Ishikawa (cell line): ENCODE results near the gene MGAT1.

Experiments used
- CEBPB ChIP-seq: IDR thresholded peaks from 2 replicates; pipeline ENCODE4 v1.6.1; 2012
- CREB1 ChIP-seq: IDR thresholded peaks from 2 replicates; pipeline ENCODE4 v1.6.1; 2012; ENCODE audit warnings: low read depth
- EGR1 ChIP-seq: IDR thresholded peaks from 2 replicates; pipeline ENCODE4 v1.6.1; 2012
- EP300 ChIP-seq: IDR thresholded peaks from 2 replicates; pipeline ENCODE4 v1.6.1; 2012; ENCODE audit warnings: borderline replicate concordance
- FOXM1 ChIP-seq: IDR thresholded peaks from 2 replicates; pipeline ENCODE4 v1.6.1; 2012; ENCODE audit warnings: low read depth, borderline replicate concordance
- NFIC ChIP-seq: IDR thresholded peaks from 2 replicates; pipeline ENCODE4 v1.6.1; 2012
- RAD21 ChIP-seq: IDR thresholded peaks from 2 replicates; pipeline ENCODE4 v1.6.1; 2012; ENCODE audit warnings: low read depth
- REST ChIP-seq: IDR thresholded peaks from 2 replicates; pipeline ENCODE4 v1.6.1; 2012; ENCODE audit warnings: low read depth, mild to moderate bottlenecking
- TAF1 ChIP-seq: IDR thresholded peaks from 2 replicates; pipeline ENCODE4 v1.6.1; 2012; ENCODE audit warnings: low read depth, mild to moderate bottlenecking
- TCF12 ChIP-seq: IDR thresholded peaks from 2 replicates; pipeline ENCODE4 v1.6.1; 2012; ENCODE audit warnings: low read depth
- TEAD4 ChIP-seq: IDR thresholded peaks from 2 replicates; pipeline ENCODE4 v1.6.1; 2012
- YY1 ChIP-seq: IDR thresholded peaks from 2 replicates; pipeline ENCODE4 v1.6.1; 2012; ENCODE audit warnings: low read depth
- ZBTB7A ChIP-seq: IDR thresholded peaks from 2 replicates; pipeline ENCODE4 v1.6.1; 2012; ENCODE audit warnings: low read depth
- TF ChIP-seq, protein P1 (sequence below): IDR thresholded peaks from 2 replicates; pipeline ENCODE4 v1.6.1; 2012
- TF ChIP-seq, protein P2 (sequence below): IDR thresholded peaks from 2 replicates; pipeline ENCODE4 v1.6.1; 2012

The MGAT1 gene

GRCh38 chr5:180799194-180799593, 3.4 kb downstream of the MGAT1 start:
- TF ChIP-seq RAD21 (peak; percentile 67), EP300 (no peak), EGR1 (0 out of 2 replicates have a peak, but pooled peaks have one; percentile 34), FOXM1 (no peak), CEBPB (no peak), REST (no peak), TAF1 (no peak), CREB1 (no peak), TEAD4 (peak; percentile 72), NFIC (no peak), ZBTB7A (no peak), YY1 (no peak), TCF12 (no peak)
- TF ChIP-seq, protein P1, sequence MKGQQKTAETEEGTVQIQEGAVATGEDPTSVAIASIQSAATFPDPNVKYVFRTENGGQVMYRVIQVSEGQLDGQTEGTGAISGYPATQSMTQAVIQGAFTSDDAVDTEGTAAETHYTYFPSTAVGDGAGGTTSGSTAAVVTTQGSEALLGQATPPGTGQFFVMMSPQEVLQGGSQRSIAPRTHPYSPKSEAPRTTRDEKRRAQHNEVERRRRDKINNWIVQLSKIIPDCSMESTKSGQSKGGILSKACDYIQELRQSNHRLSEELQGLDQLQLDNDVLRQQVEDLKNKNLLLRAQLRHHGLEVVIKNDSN, result no peak
- TF ChIP-seq, protein P2, sequence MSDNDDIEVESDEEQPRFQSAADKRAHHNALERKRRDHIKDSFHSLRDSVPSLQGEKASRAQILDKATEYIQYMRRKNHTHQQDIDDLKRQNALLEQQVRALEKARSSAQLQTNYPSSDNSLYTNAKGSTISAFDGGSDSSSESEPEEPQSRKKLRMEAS, result no peak

DNA sequence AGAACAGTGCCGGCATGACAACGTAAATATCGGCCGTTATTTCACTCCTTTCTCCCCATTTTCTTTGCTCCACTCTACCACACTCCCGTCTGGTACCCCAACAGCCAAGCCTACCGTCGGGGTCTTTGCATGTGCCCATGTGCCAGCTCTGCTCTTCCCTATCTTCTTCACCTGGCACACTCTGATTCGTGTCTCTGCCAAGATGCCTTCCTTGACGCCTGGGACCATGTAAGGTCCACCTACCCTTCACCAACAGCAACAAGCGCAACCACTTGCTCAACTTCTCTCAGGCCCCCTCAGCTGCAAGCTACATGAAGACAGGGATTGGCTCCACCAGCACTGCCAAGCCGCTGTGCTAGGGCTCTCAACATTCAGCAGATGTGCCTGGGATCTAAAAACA, 4.4 kb downstream of the MGAT1 start:
- no peak for TF ChIP-seq EGR1
- TF ChIP-seq, protein P2, result no peak
- TF ChIP-seq ZBTB7A, result no peak
- no peak for TF ChIP-seq YY1
- no peak for TF ChIP-seq FOXM1
- no peak for TF ChIP-seq RAD21
- TF ChIP-seq, protein P1, result no peak
- no peak for TF ChIP-seq CREB1
- TF ChIP-seq TEAD4, result no peak
- no peak for TF ChIP-seq NFIC
- no peak for TF ChIP-seq CEBPB
- TF ChIP-seq EP300, result no peak
- no peak for TF ChIP-seq TCF12

GRCh38 chr5:180797256-180798192, 5.1 kb downstream of the MGAT1 start:
- TF ChIP-seq TAF1, result no peak
- TF ChIP-seq FOXM1, result no peak
- TF ChIP-seq CREB1, result no peak
- no peak for TF ChIP-seq TEAD4
- TF ChIP-seq, protein P1, result no peak
- TF ChIP-seq, protein P2, result no peak
- TF ChIP-seq EP300, result no peak
- no peak for TF ChIP-seq ZBTB7A
- TF ChIP-seq YY1, result no peak
- TF ChIP-seq NFIC, result no peak

DNA sequence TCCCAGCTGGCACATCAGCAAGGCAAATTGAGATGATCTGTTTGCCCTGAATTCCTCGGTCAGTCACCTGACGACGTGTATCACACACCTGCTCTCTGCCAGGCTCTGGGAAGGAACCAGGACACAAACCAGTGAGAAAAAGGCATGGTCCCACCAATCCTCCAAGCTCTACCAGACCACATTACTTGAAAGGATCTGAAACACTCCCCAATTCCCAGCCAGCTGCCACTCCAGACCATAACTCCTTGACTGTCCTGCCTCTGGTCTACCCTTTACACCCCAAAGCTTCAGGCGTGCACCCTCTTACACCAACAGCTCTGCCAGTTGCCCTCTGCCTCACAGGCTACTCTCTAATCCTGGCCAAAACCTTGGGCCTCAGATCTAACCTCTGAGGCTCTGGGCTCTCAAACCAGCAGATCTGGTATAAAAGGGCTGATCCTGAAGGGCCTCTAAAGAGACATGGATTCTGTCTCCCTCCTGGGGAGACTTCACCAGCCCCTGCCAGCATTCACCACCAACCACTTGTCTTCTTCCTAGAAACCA, 6.8 kb downstream of the MGAT1 start:
- no peak for TF ChIP-seq EP300
- no peak for TF ChIP-seq CREB1
- no peak for TF ChIP-seq NFIC
- TF ChIP-seq REST, result no peak
- TF ChIP-seq, protein P1, result no peak
- no peak for TF ChIP-seq TAF1
- TF ChIP-seq FOXM1, result no peak
- TF ChIP-seq RAD21, result no peak
- TF ChIP-seq, protein P2, result no peak
- no peak for TF ChIP-seq YY1
- TF ChIP-seq EGR1, result no peak
- no peak for TF ChIP-seq TEAD4
- no peak for TF ChIP-seq ZBTB7A
